ENCODE data around the gene DNAJB8.

DNA sequence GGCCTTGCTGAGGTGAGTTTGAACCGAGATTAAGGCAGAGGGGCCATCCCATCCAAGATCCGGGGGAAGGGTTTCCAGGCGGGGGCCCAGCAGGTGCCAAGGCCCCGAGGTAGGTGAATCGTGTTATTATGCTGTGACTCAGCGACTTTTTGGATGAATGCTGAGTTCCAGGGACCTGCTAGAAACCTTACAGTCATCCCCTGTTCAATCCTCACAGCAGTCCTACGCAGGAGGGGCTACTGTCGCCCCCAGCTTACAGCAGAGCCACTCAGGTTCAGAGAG, 40.9 kb downstream of the DNAJB8 start:
- TF ChIP-seq NFRKB (IDR thresholded peaks at IDR 0.05) (no peak), FOXM1 (IDR thresholded peaks at IDR 0.05; ENCODE audit: borderline replicate concordance) (no peak), SP1 (IDR thresholded peaks at IDR 0.05) (no peak), FOXA1 (IDR thresholded peaks at IDR 0.05) (no peak), PKNOX1 (IDR thresholded peaks at IDR 0.05) (no peak), TARDBP (IDR thresholded peaks at IDR 0.05) (no peak), SUZ12 (IDR thresholded peaks at IDR 0.05) (no peak)
